NCI-H526 (cell line): ENCODE data around the gene CYB5R4.
"Not testable (repeated sequence)": the region's sequence is repeated elsewhere in the genome, so short reads cannot be mapped to it uniquely, and the experiment has no call there.

Source experiments
- DNase-seq, 2 experiments: peaks; one replicate each; lab custom pipeline; 2025; lab: John Stamatoyannopoulos, UW

The CYB5R4 gene

GRCh38 chr6:83862776-83863471 lies 3.4 kb downstream of the CYB5R4 start:
- no peak for DNase-seq

GRCh38 chr6:83867043-83867442 lies 7.6 kb downstream of the CYB5R4 start:
- no peak for DNase-seq

- peak in 1 of 2 experiments; percentile 16 for DNase-seq
Measured at GRCh38 chr6:83867527-83868161, 8.2 kb downstream of the CYB5R4 start.

- DNase-seq = no peak
Measured at GRCh38 chr6:83868639-83869038, 9.2 kb downstream of the CYB5R4 start.

GRCh38 chr6:83870649-83871048 lies 11.2 kb downstream of the CYB5R4 start:
- DNase-seq = no peak

DNA sequence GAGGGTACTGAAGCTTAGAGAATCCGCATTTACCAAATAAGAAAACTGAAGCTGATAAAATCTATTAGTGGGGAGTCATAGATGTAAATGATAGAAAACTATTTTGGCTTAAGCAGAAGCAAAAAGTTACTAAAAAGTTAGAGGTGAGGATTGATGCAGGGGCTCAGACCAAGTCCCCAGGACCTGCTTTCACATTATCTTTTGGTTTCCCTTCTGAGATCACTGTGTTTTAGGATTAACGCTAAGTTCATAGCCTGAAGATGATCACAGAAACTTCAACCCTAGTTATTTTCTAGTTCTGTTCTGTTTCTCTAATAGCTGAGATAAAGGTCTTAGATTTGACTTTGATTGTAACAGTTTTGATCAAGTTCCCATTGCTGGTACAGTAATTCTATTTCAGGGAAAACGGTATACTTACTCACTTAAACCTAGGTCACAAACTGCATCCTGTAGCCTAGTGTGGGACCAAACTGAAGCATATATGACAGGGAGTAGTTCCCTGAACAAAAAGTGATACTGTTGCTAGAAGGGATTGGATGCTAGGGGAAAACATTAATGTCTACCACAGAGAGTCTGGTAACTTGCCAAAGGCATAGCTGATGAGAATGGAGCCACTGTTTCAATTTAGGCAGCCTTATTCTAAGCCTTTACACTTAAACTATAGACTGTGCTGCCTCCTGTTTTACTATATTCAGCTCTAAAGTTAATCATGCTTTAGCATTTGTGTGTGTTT lies 13.1 kb downstream of the CYB5R4 start:
- DNase-seq = no peak

GRCh38 chr6:83873869-83874268 lies 14.4 kb downstream of the CYB5R4 start:
- no peak for DNase-seq

DNA sequence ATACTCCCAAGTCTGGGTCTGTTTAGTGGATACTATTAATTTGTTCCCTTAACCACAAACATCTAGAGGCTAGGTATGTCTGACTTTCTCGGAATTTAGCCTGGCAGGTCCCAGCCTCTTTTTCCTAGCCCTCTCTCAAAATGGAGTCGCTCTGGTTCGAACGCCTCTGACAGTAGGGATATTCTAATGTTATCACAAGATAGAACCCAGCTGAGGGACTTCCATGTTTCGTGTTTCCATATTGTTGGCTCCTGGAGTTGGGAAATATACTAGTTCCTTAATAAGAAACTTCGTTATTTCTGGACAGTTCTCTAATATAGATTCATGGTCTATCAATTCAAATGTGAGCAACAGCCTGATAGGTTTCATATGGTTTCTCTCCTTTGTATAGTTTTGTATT lies 16.4 kb downstream of the CYB5R4 start:
- DNase-seq = no peak

DNA sequence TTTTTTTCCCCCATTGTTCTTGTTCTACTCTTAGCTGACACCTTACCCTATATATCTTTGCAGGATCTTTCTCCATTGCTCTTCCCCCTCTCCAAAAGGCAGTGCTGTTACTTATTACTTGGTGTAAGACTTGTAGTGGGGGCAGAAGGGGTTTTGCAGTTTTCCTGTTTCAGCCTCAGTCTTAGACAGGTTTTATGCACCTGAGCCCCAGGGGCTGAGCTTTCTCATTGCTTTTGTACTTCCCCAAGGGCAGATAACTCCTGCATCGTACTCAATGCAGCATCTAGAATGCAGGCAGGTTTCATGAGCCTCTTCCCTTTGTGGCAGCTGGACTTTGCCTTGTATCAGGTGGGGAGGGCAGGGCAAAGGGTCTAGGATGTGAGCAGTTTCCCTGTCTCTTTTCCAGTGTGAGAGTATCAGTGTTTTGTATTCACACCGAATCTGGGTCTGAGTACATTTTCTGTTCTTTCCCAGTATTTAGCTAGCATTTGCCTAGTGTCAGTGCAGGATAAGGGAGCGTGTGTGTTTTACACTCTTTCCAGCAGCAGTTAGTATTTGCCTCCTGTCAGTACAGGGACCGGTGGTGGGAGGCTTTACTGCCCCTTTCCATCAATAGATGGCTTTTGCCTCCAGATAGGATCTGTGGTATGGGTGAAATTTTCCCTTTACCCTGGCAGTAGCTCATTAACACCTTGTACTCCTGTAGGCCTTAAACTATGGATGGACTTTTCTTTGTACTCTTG lies 19.6 kb downstream of the CYB5R4 start:
- no peak for DNase-seq

DNA sequence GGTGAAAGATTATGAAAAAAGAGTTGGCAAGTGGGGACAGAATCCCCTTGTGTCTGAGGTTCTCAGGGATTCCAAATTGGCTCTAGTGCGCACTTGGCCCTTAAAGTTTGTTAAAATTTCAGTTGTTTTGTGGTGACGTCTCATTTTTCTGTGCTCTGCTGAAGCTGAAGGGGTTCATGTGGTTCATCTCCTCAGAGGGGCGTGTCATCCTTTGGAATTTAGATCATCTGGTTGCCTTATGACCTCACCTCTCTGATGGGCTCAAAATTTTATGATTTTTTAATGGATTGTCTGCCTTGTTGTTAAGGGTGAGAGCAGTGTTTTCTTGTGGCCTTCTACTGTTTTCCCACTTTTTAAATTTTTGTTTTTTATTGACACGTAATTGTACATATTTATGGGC lies 20.3 kb downstream of the CYB5R4 start:
- DNase-seq = no peak

DNA sequence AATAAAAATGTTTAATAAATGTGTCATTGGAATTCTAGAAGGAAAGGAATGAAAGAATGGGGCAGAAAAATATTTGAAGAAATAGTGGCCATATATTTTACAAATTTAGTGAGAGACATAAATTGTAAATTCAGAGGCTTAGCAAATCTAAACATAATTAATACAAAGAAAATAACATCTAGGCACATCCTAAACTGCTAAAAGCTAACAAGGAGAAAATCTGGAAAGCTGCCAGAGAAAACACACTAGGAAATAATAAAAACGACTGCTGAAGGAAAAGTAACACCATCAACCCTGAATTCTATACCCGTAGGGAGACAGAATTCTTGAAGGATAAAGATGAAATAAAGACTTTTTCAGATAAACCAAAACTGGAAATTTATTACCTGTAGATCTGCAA lies 23.8 kb downstream of the CYB5R4 start:
- DNase-seq = no peak

- peak; percentile 41 to 65 for DNase-seq
Measured at GRCh38 chr6:83884523-83884922, 25.0 kb downstream of the CYB5R4 start.

GRCh38 chr6:83885984-83886383 lies 26.5 kb downstream of the CYB5R4 start:
- no peak for DNase-seq

DNA sequence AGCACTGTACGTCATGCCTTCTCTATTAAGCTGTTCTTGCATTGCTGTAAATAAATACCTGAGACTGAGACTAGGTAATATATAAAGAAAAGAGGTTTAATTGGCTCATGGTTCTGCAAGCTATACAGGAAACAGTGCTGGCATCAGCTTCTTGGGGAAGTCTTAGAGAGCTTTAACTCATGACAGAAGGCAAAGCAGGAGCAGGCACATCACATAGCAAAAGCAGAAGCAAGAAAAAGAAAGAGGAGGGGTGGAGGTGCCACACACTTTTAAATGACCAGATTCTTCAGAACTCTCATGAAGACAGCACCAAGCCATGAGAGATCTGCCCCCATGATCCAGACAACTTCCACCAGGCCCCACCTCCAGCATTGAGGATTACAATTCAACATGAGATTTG lies 30.1 kb downstream of the CYB5R4 start:
- DNase-seq = no peak

GRCh38 chr6:83890520-83890919 lies 31.0 kb downstream of the CYB5R4 start:
- no peak for DNase-seq

DNA sequence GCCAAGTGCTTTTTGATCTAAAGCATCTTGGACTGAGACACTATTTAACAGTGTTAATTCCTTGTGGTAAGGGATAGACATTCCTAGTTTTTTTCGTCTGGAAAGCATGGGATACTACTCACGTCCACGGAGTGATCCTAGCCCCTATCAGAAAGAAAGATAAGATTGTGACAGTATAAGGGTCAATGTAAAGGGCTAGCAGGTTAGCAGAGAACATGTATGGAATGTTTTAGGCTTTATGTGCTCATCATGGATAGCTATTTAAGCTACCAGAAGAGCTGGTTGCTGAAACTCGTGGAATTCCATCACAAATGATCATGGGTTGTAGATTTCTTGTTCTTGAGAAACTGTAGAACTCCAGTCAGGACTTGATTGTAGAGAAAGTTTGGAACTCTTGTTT lies 32.1 kb downstream of the CYB5R4 start:
- no peak for DNase-seq

DNA sequence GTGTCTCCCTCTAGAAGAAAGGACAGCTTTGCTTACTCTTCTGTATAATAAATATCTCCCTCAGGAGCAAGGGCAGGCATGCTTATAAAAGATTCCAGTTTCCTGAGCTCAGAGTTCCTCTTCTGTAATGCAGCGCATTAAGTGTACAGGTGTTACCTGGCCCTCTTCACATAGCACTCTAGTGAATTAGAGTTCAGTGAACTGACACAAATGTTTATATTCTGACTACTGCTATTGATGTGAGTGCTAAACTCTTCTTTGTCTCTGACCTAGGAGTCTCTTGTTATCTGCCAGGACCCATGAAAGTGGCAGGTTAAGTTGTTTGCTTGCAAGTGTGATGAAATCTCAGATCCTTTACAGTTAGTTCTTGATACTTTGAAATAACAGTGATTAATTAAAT lies 33.5 kb downstream of the CYB5R4 start:
- no peak for DNase-seq

DNA sequence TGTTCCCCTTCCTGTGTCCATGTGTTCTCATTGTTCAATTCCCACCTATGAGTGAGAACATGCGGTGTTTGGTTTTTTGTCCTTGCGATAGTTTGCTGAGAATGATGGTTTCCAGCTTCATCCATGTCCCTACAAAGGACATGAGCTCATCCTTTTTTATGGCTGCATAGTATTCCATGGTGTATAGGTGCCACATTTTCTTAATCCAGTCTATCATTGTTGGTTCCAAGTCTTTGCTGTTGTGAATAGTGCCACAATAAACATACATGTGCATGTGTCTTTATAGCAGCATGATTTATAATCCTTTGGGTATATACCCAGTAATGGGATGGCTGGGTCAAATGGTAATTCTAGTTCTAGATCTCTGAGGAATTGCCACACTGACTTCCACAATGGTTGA lies 37.6 kb downstream of the CYB5R4 start:
- not testable (repeated sequence) for DNase-seq

- DNase-seq = no peak
Measured at GRCh38 chr6:83901624-83902023, 42.1 kb downstream of the CYB5R4 start.

- DNase-seq = no peak
Measured at GRCh38 chr6:83904395-83904794, 44.9 kb downstream of the CYB5R4 start.

DNA sequence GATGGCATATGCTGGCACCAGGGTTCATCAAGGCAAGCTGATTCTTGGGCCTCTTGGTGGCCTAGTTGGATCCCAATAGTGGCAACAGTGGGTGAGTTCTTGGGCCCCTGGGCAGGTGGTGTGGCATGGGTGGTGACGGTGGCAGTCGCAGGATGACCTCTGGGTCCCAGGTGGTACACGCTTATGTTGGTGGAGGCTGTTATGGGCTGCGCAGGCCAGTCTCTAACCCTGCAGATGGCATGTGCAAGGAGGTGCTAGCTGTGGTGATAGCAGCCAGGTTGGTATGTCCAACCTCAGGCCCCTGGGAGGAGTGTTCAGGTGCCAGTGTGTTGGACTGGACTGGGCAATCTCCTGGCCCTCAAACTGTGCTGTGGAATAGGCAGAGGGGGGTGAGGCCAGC lies 46.2 kb downstream of the CYB5R4 start:
- no peak for DNase-seq

GRCh38 chr6:83907623-83908390 lies 48.3 kb downstream of the CYB5R4 start:
- not testable (repeated sequence) for DNase-seq
